Stimulated activated CD8-positive, alpha-beta memory T cell treated with anti-CD3 and anti-CD28 coated beads, Interleukin-4, amount 100 ng/mL, for 24 hours (primary cell): Measurements from ENCODE around the gene TNFRSF14.

Source experiments
- DNase-seq: peaks from one replicate; pipeline ENCODE4 v3.0.0-alpha.2; 2020; ENCODE audit warnings: low read depth

Gene TNFRSF14

GRCh38 chr1:2602311-2602835, 46.2 kb downstream of the TNFRSF14 start:
- no peak for DNase-seq

- no peak for DNase-seq
Observed at GRCh38 chr1:2602866-2603520, 46.8 kb downstream of the TNFRSF14 start.

- no peak for DNase-seq
Observed at GRCh38 chr1:2603521-2604155, 47.5 kb downstream of the TNFRSF14 start.

- DNase-seq = no peak
Observed at GRCh38 chr1:2604156-2604843, 48.1 kb downstream of the TNFRSF14 start.

GRCh38 chr1:2604844-2605508, 48.8 kb downstream of the TNFRSF14 start:
- DNase-seq = no peak

GRCh38 chr1:2605509-2606395, 49.6 kb downstream of the TNFRSF14 start:
- no peak for DNase-seq

GRCh38 chr1:2606396-2606880, 50.3 kb downstream of the TNFRSF14 start:
- DNase-seq = no peak

GRCh38 chr1:2606881-2607621, 50.9 kb downstream of the TNFRSF14 start:
- no peak for DNase-seq

- DNase-seq = no peak
Observed at GRCh38 chr1:2607641-2608091, 51.5 kb downstream of the TNFRSF14 start.

- DNase-seq = no peak
Observed at GRCh38 chr1:2609319-2610035, 53.3 kb downstream of the TNFRSF14 start.

- no peak for DNase-seq
Observed at GRCh38 chr1:2610036-2610959, 54.1 kb downstream of the TNFRSF14 start.

- no peak for DNase-seq
Observed at GRCh38 chr1:2611031-2611501, 54.9 kb downstream of the TNFRSF14 start.

- DNase-seq = no peak
Observed at GRCh38 chr1:2611621-2612437, 55.7 kb downstream of the TNFRSF14 start.

- DNase-seq = no peak
Observed at GRCh38 chr1:2612591-2613365, 56.6 kb downstream of the TNFRSF14 start.
